Measurements from ENCODE around the gene USP40. TPM values are rescaled to one million over a fixed set of nuclear protein-coding genes. Genes with fewer than 3 reads are reported as not detected.

Gene USP40
- total RNA-seq, 4 donors from 2014 or later, result 21.8 to 60.3 (median 38.2) TPM

GRCh38 chr2:233470839-233471238 is 95.7 kb downstream of the USP40 start:
- no peak for TF ChIP-seq CTCF (IDR thresholded peaks at IDR 0.05; ENCODE audit: low read depth)

- no peak for TF ChIP-seq CTCF (IDR thresholded peaks at IDR 0.05; ENCODE audit: low read depth)
Measured at GRCh38 chr2:233470011-233470687, 96.4 kb downstream of the USP40 start.

GRCh38 chr2:233469261-233470010 is 97.1 kb downstream of the USP40 start:
- no peak for TF ChIP-seq CTCF (IDR thresholded peaks at IDR 0.05; ENCODE audit: low read depth)

GRCh38 chr2:233468741-233469110 is 97.9 kb downstream of the USP40 start:
- no peak for TF ChIP-seq CTCF (IDR thresholded peaks at IDR 0.05; ENCODE audit: low read depth)

GRCh38 chr2:233468047-233468740 is 98.4 kb downstream of the USP40 start:
- TF ChIP-seq CTCF (IDR thresholded peaks at IDR 0.05; ENCODE audit: low read depth), result no peak

- no peak for TF ChIP-seq CTCF (IDR thresholded peaks at IDR 0.05; ENCODE audit: low read depth)
Measured at GRCh38 chr2:233466991-233467603, 99.5 kb downstream of the USP40 start.
